RWPE2 (cell line): Measurements from ENCODE around the gene TAAR6.
"Not testable (repeated sequence)": the region's sequence is repeated elsewhere in the genome, so short reads cannot be mapped to it uniquely, and the experiment has no call there.

Source experiments
- ATAC-seq: fragments of 200-7000 bp; cut with Tn5 transposase; 3 replicates; pipeline ENCODE4 v1.9.1; 2021; ENCODE audit warnings: low read depth
- DNase-seq: peaks from one replicate; pipeline ENCODE4 v3.0.0-alpha.2; 2020; ENCODE audit warnings: low spot score
- H3K27ac ChIP-seq: fragments of 450-650 bp; 2 replicates; pipeline ENCODE4 v1.5.1; 2017; ENCODE audit warnings: mild to moderate bottlenecking; ENCODE audit not compliant: poor library complexity, severe bottlenecking
- H3K27me3 ChIP-seq: fragments of 250-450 bp; sonication (Bioruptor Pico); 2 replicates; pipeline ENCODE4 v1.5.1; 2021; ENCODE audit warnings: mild to moderate bottlenecking, moderate library complexity; ENCODE audit not compliant: insufficient read depth, poor library complexity, severe bottlenecking
- H3K36me3 ChIP-seq: fragments of 250-450 bp; sonication (Bioruptor Pico); 2 replicates; pipeline ENCODE4 v1.5.1; 2020; ENCODE audit warnings: low read depth, mild to moderate bottlenecking, moderate library complexity
- H3K4me1 ChIP-seq: fragments of 250-450 bp; sonication (Bioruptor Pico); 2 replicates; pipeline ENCODE4 v1.5.1; 2021; ENCODE audit warnings: mild to moderate bottlenecking, moderate library complexity; ENCODE audit not compliant: insufficient read depth, poor library complexity, severe bottlenecking
- H3K4me3 ChIP-seq: fragments of 250-450 bp; sonication (Bioruptor Pico); 2 replicates; pipeline ENCODE4 v1.5.1; 2021; ENCODE audit warnings: mild to moderate bottlenecking, moderate library complexity; ENCODE audit not compliant: severe bottlenecking
- H3K9me3 ChIP-seq: fragments of 250-450 bp; sonication (Bioruptor Pico); 2 replicates; pipeline ENCODE4 v1.5.1; 2021; ENCODE audit warnings: mild to moderate bottlenecking, moderate library complexity; ENCODE audit not compliant: severe bottlenecking
- CTCF ChIP-seq: fragments of 450-650 bp; IDR thresholded peaks from one replicate; pipeline ENCODE4 v1.5.1; 2017; ENCODE audit warnings: mild to moderate bottlenecking, moderate library complexity; ENCODE audit not compliant: poor library complexity, severe bottlenecking

The TAAR6 gene

GRCh38 chr6:132596201-132596600, 26.1 kb downstream of the TAAR6 start:
- Histone ChIP-seq H3K4me3 (no peak overlapping the region), H3K4me1 (no peaks in the 10 kb centered on the region), H3K27ac (no peak overlapping the region), H3K36me3 (no peaks in the 10 kb centered on the region), H3K27me3 (no peaks in the 10 kb centered on the region), H3K9me3 (no peaks in the 10 kb centered on the region)
- DNase-seq (no peak), ATAC-seq (no peak)
- no peak for TF ChIP-seq CTCF

GRCh38 chr6:132598473-132598872, 28.4 kb downstream of the TAAR6 start:
- no peak overlapping the region for H3K4me3 ChIP-seq
- ATAC-seq (peak; percentile 51; the same call in 1 of the 3 replicates), DNase-seq (no peak)
- H3K36me3 ChIP-seq: no peaks in the 10 kb centered on the region
- no peaks in the 10 kb centered on the region for H3K27me3 ChIP-seq
- TF ChIP-seq CTCF: peak; percentile 54
- no peaks in the 10 kb centered on the region for H3K9me3 ChIP-seq
- H3K27ac ChIP-seq: no peak overlapping the region
- no peaks in the 10 kb centered on the region for H3K4me1 ChIP-seq

GRCh38 chr6:132600900-132601299, 30.8 kb downstream of the TAAR6 start:
- H3K9me3 ChIP-seq, H3K4me1 ChIP-seq, H3K4me3 ChIP-seq, H3K27ac ChIP-seq, ATAC-seq, DNase-seq, H3K27me3 ChIP-seq, H3K36me3 ChIP-seq: not testable (repeated sequence)

- Histone ChIP-seq H3K27me3 (no peaks in the 10 kb centered on the region), H3K9me3 (no peaks in the 10 kb centered on the region), H3K4me1 (no peaks in the 10 kb centered on the region), H3K27ac (no peak overlapping the region), H3K36me3 (no peaks in the 10 kb centered on the region), H3K4me3 (no peak overlapping the region)
- no peak for DNase-seq
- ATAC-seq: no peak
- TF ChIP-seq CTCF: no peak
Measured at GRCh38 chr6:132604635-132605152, 34.6 kb downstream of the TAAR6 start.

GRCh38 chr6:132607544-132608233, 37.6 kb downstream of the TAAR6 start:
- no peaks in the 10 kb centered on the region for H3K27me3 ChIP-seq
- H3K4me1 ChIP-seq: no peaks in the 10 kb centered on the region
- H3K9me3 ChIP-seq: no peaks in the 10 kb centered on the region
- no peak overlapping the region for H3K27ac ChIP-seq
- no peak for TF ChIP-seq CTCF
- no peak for ATAC-seq
- DNase-seq: no peak
- H3K36me3 ChIP-seq: no peaks in the 10 kb centered on the region
- no peak overlapping the region for H3K4me3 ChIP-seq
